ENCODE data around the gene SLC26A1. TPM values are rescaled to one million over a fixed set of nuclear protein-coding genes. Genes with fewer than 3 reads are reported as not detected.

The SLC26A1 gene
- total RNA-seq, 4 donors from 2014 or later, result 0.20 to 0.30 (median 0.21) TPM; not detected in 1

DNA sequence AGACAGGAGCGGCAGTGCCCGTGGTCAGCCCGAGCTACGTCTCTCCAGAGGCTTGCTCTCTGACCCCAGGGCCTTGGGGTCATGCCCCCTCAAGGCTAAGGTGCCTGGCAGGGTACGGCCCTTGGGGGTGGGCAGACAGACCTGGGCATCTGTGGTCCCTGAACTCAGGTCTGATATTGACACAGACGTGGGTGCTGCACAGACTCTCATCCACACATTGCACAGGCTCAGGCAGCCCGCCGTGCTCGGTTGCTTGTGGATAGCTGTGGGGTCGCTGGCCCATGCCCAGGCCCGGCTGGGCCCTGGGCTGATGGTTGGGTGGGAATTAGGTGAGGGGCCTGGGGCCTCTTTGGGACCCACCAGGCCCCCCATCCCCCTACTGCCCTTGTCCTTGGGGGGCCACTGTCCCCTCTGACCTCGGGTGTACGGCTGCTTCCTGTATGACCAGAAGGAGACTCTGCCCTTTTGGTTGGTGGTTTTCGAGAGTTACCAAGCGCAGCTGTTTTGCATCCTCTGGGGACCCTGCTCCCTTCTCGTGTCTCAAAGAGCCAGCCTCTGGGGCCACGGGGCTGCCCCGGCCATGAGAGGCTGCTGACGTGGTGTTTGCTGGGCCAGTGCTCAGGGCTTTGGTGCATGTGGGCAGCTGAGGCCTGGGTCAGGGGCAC is 28.3 kb upstream of the SLC26A1 start:
- no peaks in the 10 kb centered on the region for H3K9me3 ChIP-seq
- peaks cover 0 to 33% (median 0%) of the 10 kb centered on the region in 4 donors for H3K4me1 ChIP-seq
- TF ChIP-seq POLR2A (IDR thresholded peaks at IDR 0.05) (no peak), EP300 (IDR thresholded peaks at IDR 0.05) (no peak)
- TF ChIP-seq, protein P1, sequence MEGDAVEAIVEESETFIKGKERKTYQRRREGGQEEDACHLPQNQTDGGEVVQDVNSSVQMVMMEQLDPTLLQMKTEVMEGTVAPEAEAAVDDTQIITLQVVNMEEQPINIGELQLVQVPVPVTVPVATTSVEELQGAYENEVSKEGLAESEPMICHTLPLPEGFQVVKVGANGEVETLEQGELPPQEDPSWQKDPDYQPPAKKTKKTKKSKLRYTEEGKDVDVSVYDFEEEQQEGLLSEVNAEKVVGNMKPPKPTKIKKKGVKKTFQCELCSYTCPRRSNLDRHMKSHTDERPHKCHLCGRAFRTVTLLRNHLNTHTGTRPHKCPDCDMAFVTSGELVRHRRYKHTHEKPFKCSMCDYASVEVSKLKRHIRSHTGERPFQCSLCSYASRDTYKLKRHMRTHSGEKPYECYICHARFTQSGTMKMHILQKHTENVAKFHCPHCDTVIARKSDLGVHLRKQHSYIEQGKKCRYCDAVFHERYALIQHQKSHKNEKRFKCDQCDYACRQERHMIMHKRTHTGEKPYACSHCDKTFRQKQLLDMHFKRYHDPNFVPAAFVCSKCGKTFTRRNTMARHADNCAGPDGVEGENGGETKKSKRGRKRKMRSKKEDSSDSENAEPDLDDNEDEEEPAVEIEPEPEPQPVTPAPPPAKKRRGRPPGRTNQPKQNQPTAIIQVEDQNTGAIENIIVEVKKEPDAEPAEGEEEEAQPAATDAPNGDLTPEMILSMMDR (IDR thresholded peaks at IDR 0.05), result no peak
- no peak overlapping the region for H3K4me3 ChIP-seq
- H3K36me3 ChIP-seq, result peaks cover 0 to 44% (median 0%) of the 10 kb centered on the region in 3 donors
- no peaks in the 10 kb centered on the region for H3K27me3 ChIP-seq
- 84% methylated on average over 13 to 19 of the region's 19 CpGs for WGBS, 2 donors
- no peak for DNase-seq (ENCODE audit: low spot score in 2 of 2)
- no peak overlapping the region for H3K27ac ChIP-seq

DNA sequence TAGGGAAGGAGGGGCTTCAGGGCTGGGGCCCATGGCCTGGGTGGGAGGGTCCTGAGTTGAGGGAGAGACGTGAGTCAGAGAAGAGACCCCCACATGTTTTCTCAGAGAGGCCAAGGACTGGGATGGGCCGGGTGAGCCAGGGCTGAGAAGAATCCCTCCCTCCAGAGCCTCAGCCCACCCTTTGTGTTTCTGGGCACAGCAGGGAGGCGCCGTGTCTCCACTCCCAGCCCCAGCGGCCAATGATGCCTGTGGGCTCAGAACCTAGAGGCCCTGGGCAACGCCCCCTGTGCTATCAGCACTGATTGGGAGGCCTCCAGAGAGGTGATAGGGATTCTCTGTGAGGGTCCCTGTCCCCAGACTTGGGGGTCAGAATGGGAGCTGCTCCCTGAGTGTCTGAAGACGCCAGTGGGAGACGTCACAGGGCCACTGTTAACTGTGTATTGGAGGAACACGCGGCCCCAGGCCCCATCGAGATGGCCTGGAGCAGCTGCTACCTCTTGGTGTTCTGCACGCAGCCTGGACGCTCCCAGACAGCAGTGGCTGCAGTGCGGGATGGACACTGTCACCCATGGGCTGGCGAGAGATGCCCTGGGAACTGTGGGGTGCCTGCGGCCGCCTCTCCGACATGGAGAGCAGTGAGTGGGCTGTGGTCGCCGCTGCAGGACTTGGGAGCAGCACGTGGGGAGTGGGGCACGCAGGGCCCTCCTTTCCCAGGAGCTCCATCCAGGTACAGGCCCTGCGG is 26.7 kb upstream of the SLC26A1 start:
- H3K36me3 ChIP-seq, result peaks cover 0 to 28% (median 0%) of the 10 kb centered on the region in 3 donors
- no peak for TF ChIP-seq EP300 (IDR thresholded peaks at IDR 0.05)
- H3K27me3 ChIP-seq, result no peaks in the 10 kb centered on the region
- no peaks in the 10 kb centered on the region for H3K9me3 ChIP-seq
- no peak overlapping the region for H3K27ac ChIP-seq
- 81 to 87% methylated on average over 12 to 17 of the region's 23 CpGs for WGBS, 2 donors
- H3K4me1 ChIP-seq, result peaks cover 0 to 49% (median 10%) of the 10 kb centered on the region in 4 donors
- no peak overlapping the region for H3K4me3 ChIP-seq
- no peak for DNase-seq (ENCODE audit: low spot score in 2 of 2)

DNA sequence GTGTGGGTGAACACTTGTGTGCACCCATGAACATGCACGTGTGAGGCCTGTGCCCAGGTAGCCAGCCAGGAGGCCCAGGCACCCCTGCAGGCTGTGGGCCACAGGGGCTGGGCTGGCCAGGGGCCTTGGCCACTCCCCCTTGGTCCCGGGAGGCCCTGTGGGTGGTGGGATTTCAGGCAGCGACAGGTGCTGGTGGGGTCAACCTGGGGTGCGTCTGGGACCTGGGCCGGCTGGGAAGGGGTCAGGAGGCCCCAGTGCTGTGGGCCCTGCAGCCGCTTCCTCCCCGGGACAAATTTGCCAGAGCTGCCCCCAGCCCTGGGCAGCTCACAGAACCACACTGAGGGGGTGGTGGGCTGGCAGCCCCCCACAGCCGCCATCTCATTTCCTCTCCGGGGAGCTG is 26.1 kb upstream of the SLC26A1 start:
- WGBS, 2 donors, result 46 to 56% methylated on average over 4 to 5 of the region's 9 CpGs
- no peak for DNase-seq (ENCODE audit: low spot score in 2 of 2)
- Histone ChIP-seq H3K27me3 (no peaks in the 10 kb centered on the region), H3K9me3 (no peaks in the 10 kb centered on the region), H3K27ac (no peak overlapping the region), H3K4me3 (no peak overlapping the region), H3K4me1 (peaks cover 0 to 55% (median 14%) of the 10 kb centered on the region in 4 donors), H3K36me3 (peaks cover 0 to 22% (median 0%) of the 10 kb centered on the region in 3 donors)
- TF ChIP-seq POLR2A (IDR thresholded peaks at IDR 0.05), result no peak
- TF ChIP-seq EP300 (IDR thresholded peaks at IDR 0.05), result no peak
- TF ChIP-seq, protein P1 (IDR thresholded peaks at IDR 0.05), result no peak

DNA sequence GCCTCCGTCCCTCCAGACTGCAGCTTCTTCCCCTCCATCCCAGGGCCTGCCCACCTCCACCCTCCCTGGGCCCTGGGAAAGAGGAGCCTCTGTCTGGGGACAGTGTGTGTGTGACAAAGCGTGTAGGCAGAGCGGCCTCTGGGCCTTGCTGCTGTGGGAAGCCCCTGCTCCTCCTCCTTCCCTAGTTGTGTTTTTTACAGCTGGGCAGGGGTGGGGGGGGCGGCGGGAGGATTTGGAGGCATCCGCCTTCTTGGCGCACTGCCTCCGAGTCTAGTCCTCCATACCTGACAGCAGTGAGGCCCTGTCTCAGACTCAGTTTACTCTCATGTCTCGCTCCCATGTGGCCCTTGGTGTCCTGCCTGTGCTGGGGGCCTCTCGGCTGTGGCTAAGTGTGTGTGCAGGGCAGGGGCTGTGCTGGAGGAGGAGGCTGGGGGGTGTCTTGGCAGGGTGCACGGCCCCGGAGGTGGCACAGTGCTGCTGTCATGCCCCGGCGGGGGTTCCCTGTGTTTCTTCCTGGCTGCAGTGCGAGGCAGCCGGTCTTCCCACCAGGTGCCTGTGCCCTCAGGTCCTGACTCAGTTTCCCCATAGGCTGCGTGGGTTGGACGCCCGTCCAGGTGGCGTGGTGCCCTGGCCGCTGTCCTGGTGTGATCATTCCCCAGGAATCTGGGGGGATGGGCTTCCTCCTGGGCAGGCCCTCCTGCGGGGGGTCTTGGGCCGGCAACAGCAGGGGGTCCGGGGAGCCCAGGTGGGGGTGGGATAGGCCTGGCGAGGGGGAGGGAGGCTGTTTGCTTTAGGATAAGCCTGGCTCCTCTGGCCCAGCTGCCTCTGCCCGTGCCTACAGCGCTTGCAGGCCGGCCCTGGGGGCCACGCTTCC is 25.2 kb upstream of the SLC26A1 start:
- H3K27me3 ChIP-seq, result no peaks in the 10 kb centered on the region
- no peaks in the 10 kb centered on the region for H3K9me3 ChIP-seq
- TF ChIP-seq EP300 (IDR thresholded peaks at IDR 0.05), result no peak
- TF ChIP-seq POLR2A (IDR thresholded peaks at IDR 0.05), result no peak
- TF ChIP-seq, protein P1 (IDR thresholded peaks at IDR 0.05), result no peak
- no peak overlapping the region for H3K27ac ChIP-seq
- H3K4me3 ChIP-seq, result no peak overlapping the region
- H3K4me1 ChIP-seq, result peaks cover 0 to 64% (median 23%) of the 10 kb centered on the region in 4 donors
- peaks cover 0 to 13% (median 0%) of the 10 kb centered on the region in 3 donors for H3K36me3 ChIP-seq
- no peak for DNase-seq (ENCODE audit: low spot score in 2 of 2)
- WGBS, 2 donors, result 77 to 86% methylated on average over 9 to 17 of the region's 29 CpGs

DNA sequence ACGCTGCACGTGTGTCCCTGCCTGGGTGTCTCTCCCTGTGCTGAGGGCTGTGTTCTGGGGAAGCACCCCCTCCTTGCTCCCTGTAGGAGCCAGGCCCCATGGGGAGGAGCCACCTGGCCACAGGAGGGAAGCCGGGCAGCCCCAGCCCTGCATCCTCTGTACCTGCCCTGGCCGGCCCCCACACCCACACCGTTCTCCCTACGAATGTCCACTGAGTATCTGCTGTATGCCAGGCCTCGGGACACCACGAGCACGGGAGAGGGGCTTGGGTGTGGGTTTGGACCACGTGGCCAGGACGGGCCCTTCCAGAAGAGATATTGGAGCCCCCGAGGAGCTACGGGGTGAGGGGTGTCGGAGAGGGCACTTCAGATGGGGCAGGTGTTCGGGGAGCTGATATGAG is 24.5 kb upstream of the SLC26A1 start:
- no peak for TF ChIP-seq POLR2A (IDR thresholded peaks at IDR 0.05)
- TF ChIP-seq, protein P1 (IDR thresholded peaks at IDR 0.05), result no peak
- TF ChIP-seq EP300 (IDR thresholded peaks at IDR 0.05), result no peak
- Histone ChIP-seq H3K4me3 (no peak overlapping the region), H3K36me3 (peaks cover 0 to 8% (median 0%) of the 10 kb centered on the region in 3 donors), H3K9me3 (no peaks in the 10 kb centered on the region), H3K27ac (no peak overlapping the region), H3K27me3 (no peaks in the 10 kb centered on the region), H3K4me1 (peaks cover 0 to 71% (median 26%) of the 10 kb centered on the region in 4 donors)
- DNase-seq (ENCODE audit: low spot score in 2 of 2), result no peak
- 87 to 88% methylated on average over 13 to 15 of the region's 15 CpGs for whole genome bisulfite sequencing, 2 donors

All from tibial nerve (tissue), 4 donors.